ENCODE data around the gene ESPNL. TPM values are rescaled to one million over a fixed set of nuclear protein-coding genes. Genes with fewer than 3 reads are reported as not detected.
A peak's percentile ranks its signal among the peaks of the same experiment; 100 is the strongest.

ESPNL gene
- total RNA-seq, 1 donor from 2014 or later, result not detected

GRCh38 chr2:238079874-238080327, 20.2 kb upstream of the ESPNL start:
- Mint-ChIP-seq H3K27ac (ENCODE audit: unreplicated experiment) (no peak overlapping the region), H3K27me3 (ENCODE audit: unreplicated experiment) (no peaks in the 10 kb centered on the region), H3K4me3 (ENCODE audit: unreplicated experiment) (no peak overlapping the region), H3K4me1 (ENCODE audit: unreplicated experiment) (peaks cover 2% of the 10 kb centered on the region), H3K9me3 (ENCODE audit: unreplicated experiment) (peaks cover 14% of the 10 kb centered on the region), H3K36me3 (ENCODE audit: unreplicated experiment) (peaks cover 65% of the 10 kb centered on the region)
- DNase-seq (ENCODE audit: extremely low spot score, unreplicated experiment), result no peak
- TF ChIP-seq, protein P1, sequence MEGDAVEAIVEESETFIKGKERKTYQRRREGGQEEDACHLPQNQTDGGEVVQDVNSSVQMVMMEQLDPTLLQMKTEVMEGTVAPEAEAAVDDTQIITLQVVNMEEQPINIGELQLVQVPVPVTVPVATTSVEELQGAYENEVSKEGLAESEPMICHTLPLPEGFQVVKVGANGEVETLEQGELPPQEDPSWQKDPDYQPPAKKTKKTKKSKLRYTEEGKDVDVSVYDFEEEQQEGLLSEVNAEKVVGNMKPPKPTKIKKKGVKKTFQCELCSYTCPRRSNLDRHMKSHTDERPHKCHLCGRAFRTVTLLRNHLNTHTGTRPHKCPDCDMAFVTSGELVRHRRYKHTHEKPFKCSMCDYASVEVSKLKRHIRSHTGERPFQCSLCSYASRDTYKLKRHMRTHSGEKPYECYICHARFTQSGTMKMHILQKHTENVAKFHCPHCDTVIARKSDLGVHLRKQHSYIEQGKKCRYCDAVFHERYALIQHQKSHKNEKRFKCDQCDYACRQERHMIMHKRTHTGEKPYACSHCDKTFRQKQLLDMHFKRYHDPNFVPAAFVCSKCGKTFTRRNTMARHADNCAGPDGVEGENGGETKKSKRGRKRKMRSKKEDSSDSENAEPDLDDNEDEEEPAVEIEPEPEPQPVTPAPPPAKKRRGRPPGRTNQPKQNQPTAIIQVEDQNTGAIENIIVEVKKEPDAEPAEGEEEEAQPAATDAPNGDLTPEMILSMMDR (IDR thresholded peaks at IDR 0.05), result no peak

DNA sequence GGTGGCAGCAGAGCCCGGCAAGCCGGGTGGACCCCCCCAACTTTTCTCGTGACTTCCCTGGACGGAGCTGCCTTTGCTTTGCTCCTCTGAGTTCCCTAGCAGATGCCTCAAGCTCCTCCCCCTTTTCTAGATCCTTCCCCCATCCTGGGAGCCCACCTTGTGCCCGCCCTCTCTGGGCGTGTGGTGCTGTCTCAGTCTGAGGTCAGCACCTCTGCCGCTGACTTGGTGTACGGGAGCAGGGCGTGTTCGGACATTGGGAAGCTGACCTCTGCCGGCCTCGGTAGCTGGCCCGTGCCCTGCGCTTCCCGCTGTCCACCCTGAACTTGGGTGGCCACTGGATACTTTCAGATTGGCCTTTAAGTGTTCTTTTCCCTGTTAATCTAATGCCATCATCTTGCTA, 19.6 kb upstream of the ESPNL start:
- no peak overlapping the region for H3K27ac Mint-ChIP-seq (ENCODE audit: unreplicated experiment)
- peaks cover 2% of the 10 kb centered on the region for H3K4me1 Mint-ChIP-seq (ENCODE audit: unreplicated experiment)
- H3K9me3 Mint-ChIP-seq (ENCODE audit: unreplicated experiment), result peaks cover 14% of the 10 kb centered on the region
- peaks cover 65% of the 10 kb centered on the region for H3K36me3 Mint-ChIP-seq (ENCODE audit: unreplicated experiment)
- H3K27me3 Mint-ChIP-seq (ENCODE audit: unreplicated experiment), result no peaks in the 10 kb centered on the region
- DNase-seq (ENCODE audit: extremely low spot score, unreplicated experiment), result peak; percentile 79
- no peak overlapping the region for H3K4me3 Mint-ChIP-seq (ENCODE audit: unreplicated experiment)
- TF ChIP-seq, protein P1 (IDR thresholded peaks at IDR 0.05), result no peak

GRCh38 chr2:238081150-238081549, 19.0 kb upstream of the ESPNL start:
- Mint-ChIP-seq H3K4me3 (ENCODE audit: unreplicated experiment) (no peak overlapping the region), H3K27me3 (ENCODE audit: unreplicated experiment) (no peaks in the 10 kb centered on the region)

GRCh38 chr2:238081561-238081960, 18.6 kb upstream of the ESPNL start:
- DNase-seq (ENCODE audit: extremely low spot score, unreplicated experiment), result peak; percentile 67
- peaks cover 14% of the 10 kb centered on the region for H3K9me3 Mint-ChIP-seq (ENCODE audit: unreplicated experiment)
- no peak overlapping the region for H3K27ac Mint-ChIP-seq (ENCODE audit: unreplicated experiment)
- peaks cover 2% of the 10 kb centered on the region for H3K4me1 Mint-ChIP-seq (ENCODE audit: unreplicated experiment)
- peaks cover 62% of the 10 kb centered on the region for H3K36me3 Mint-ChIP-seq (ENCODE audit: unreplicated experiment)
- no peak overlapping the region for H3K4me3 Mint-ChIP-seq (ENCODE audit: unreplicated experiment)
- TF ChIP-seq, protein P1 (IDR thresholded peaks at IDR 0.05), result no peak
- H3K27me3 Mint-ChIP-seq (ENCODE audit: unreplicated experiment), result no peaks in the 10 kb centered on the region

More at GRCh38 chr2:238081150-238081549, 19.0 kb upstream of the ESPNL start:
- peaks cover 2% of the 10 kb centered on the region for H3K4me1 Mint-ChIP-seq (ENCODE audit: unreplicated experiment)
- TF ChIP-seq, protein P1 (IDR thresholded peaks at IDR 0.05), result no peak
- peak; percentile 82 for DNase-seq (ENCODE audit: extremely low spot score, unreplicated experiment)
- peaks cover 64% of the 10 kb centered on the region for H3K36me3 Mint-ChIP-seq (ENCODE audit: unreplicated experiment)
- H3K27ac Mint-ChIP-seq (ENCODE audit: unreplicated experiment), result no peak overlapping the region
- peaks cover 14% of the 10 kb centered on the region for H3K9me3 Mint-ChIP-seq (ENCODE audit: unreplicated experiment)

GRCh38 chr2:238082151-238082550, 18.0 kb upstream of the ESPNL start:
- TF ChIP-seq, protein P1 (IDR thresholded peaks at IDR 0.05), result no peak
- Mint-ChIP-seq H3K4me1 (ENCODE audit: unreplicated experiment) (peaks cover 2% of the 10 kb centered on the region), H3K36me3 (ENCODE audit: unreplicated experiment) (peaks cover 56% of the 10 kb centered on the region), H3K27me3 (ENCODE audit: unreplicated experiment) (no peaks in the 10 kb centered on the region), H3K4me3 (ENCODE audit: unreplicated experiment) (no peak overlapping the region), H3K27ac (ENCODE audit: unreplicated experiment) (no peak overlapping the region), H3K9me3 (ENCODE audit: unreplicated experiment) (peaks cover 10% of the 10 kb centered on the region)
- DNase-seq (ENCODE audit: extremely low spot score, unreplicated experiment), result peak; percentile 79
